ENCODE data around the gene DMRTA1.
"Not testable (repeated sequence)": the region's sequence is repeated elsewhere in the genome, so short reads cannot be mapped to it uniquely, and the experiment has no call there.

The DMRTA1 gene, protein sequence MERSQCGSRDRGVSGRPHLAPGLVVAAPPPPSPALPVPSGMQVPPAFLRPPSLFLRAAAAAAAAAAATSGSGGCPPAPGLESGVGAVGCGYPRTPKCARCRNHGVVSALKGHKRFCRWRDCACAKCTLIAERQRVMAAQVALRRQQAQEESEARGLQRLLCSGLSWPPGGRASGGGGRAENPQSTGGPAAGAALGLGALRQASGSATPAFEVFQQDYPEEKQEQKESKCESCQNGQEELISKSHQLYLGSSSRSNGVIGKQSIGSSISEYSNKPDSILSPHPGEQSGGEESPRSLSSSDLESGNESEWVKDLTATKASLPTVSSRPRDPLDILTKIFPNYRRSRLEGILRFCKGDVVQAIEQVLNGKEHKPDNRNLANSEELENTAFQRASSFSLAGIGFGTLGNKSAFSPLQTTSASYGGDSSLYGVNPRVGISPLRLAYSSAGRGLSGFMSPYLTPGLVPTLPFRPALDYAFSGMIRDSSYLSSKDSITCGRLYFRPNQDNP

DNA sequence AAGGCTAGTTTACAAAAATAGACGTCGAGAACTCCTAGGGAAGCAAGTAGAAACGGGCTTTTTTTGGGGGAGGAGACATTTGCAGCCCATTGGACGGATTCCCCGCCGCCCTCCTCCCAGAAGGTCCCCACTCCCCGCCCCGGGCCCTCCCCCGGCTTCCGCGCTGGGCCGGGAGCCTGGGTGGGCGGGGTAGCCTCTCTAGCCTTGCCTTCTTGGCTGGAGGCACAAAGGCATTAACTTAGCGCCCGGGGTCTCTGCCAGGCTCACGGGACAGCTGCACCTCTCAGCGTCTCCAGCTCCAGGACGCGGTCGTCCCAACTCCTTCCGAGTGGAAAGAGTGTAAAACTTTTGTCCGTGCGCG is at the start of gene DMRTA1:
Gene DMRTA1, plus strand, starts transcription at position 236 of the 361 bp plus-strand sequence. CDS start 242 bp downstream, outside the sequence.
- DNase-seq, result no peak

DNA sequence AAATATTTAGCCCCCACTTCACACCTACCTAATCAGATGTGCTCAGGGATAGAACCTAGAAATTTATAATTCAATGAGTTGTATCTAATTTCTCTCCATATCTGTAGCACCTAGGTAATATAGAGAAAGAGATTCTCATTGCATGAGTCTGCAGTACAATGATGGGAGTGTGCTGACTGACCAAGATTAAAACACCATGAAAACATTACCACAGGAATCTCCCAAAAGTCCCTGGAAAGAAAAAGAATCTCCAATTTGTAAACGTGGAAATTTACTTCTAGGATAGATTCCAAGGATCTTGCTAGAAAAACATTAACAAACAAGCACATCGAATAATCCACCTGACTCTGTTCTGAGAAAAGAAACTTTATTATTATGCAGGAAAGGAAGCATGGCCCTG is 45.0 kb upstream of the DMRTA1 start:
- DNase-seq, result no peak

DNA sequence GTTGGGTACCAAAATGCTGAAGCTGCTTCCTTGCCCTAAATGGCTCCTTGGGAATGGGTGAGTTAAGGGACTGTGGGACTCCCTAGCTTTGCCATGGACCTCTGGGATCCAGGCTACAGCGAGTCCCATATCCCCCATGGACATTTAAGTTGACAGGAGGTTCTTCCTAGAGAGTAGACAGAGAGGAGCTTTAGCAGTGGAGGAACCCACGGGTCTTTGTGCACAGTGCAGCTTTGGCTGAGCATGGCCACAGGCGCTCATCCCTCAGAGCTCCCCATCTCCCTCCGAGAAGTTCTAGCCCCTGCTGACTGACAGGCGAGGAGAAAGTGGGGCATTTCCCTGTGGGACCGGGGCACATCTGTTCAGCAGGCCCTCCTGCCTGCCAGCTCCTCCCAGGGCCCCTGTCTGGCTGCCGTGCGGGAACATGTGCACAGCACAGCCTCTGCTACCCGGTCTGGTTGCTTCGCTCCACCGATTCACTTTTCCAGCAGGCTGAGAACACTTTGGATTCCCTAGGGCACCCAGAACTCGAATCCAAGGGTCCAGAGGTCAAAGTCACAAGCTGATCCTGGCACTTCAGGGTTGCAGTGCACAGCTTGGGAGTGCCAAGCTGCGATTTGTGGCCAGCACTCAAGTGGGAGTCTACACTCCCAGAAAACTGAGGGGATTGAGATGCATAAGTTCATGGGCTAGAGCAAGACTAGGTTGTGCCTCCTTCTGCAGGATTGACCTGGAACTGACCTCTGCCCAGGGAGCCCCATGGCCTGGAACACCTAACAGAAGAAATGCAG is 40.6 kb upstream of the DMRTA1 start:
- DNase-seq, result no peak

DNA sequence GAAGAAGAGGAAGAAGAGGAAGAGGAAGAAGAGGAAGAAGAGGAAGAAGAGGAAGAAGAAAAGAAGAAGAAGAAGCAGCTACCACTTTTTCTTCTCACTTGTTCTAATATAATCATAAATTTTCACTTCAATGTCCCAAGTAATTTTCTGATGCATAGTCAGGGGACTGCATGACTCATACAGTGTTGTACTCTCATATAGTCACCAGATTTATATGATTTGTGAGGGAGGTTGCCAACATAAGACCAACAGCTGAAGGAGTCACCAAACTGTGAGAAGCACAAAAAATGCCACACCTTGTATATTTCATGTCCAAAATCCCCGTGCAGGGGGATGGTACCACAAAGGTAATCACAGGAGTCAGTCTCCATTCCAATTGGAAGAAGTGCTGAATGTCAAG is 32.7 kb upstream of the DMRTA1 start:
- DNase-seq, result no peak

DNA sequence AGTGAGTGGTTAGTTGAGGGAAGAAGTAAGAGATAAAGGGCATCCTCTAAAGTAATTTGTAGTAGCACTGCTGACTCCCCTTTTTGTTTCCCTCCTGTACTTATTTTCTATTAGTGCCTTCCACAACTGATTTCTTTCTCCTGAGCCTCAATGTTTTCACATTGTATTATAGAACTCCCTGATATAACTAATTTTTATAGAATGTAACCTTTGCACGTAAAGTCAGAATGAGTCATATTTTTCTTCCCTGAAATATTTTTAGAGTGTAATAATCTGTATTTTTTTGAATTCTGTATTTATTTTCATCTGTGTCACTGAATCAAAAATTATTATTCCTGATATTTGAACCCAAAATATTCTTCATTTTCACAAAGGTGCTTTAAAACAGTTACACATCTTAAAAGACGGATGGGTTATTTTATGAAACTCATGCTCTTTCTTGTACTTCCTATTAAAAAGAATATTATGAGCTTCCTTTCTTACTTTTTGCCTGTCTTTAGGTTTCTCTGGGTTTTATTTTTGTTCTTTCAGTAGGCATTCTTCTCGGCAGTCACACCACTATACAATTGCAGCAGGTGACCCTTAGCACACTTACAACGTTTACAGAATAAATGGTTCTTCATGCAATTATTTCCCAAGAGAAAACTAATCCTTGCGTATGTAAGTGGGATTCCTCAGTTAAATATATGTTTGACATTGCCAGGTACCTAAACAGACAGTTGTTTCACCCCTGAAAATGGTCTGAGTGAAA is 30.5 kb upstream of the DMRTA1 start:
- no peak for DNase-seq

DNA sequence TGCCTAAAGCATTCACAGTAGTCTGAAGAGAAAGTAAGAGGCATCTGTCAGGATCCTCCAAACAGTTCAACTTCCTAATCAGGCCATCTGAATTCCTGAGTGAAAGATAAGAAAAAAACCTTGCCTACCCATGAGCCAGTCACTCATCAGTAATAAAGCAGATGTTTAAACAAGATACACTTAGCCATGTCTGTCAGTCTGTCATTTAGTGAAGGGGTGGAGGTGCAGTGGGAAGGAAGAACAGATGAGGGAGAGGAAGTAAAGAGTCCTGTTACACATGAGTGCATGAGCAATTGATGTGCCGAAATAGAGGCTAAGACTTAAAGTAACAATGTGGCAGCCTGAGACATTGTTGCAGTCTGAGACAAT is 29.9 kb upstream of the DMRTA1 start:
- no peak for DNase-seq

DNA sequence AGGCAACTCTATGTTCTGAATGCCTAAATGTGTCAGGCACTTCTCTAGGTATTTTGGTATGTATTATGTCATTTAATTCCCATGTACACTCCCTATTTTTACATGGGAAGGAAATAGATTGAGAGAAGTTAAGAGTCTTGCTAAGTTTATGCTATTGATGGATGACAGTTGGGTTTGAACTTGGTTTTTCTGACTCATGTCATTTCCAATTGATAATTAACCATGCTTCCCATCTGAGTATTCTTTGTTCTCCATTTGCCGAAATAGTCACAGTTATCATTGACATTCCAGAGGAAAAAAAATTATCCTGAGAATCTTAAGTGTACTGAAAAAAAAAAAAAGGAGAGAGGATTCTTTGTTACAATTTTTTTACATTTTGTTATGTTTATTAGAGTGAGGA is 23.1 kb upstream of the DMRTA1 start:
- DNase-seq, result no peak

DNA sequence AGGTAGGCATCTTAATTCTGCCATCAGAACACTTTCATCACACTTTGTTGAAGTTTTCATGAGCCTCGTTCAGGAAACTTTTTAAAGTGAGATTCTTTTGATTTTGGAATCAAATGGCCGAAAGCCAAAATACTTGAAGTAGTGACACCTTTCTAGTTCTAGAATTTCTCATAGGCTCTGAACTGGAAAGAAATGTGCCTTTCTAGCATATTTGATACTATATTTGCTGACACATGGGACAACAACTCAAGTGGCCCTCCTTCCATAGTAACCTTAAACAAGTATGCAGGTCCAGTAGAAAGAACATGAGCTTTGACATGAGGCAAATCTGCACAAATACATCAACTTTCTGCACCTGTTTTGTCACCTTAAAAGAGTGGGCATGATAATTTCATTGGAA is 22.0 kb upstream of the DMRTA1 start:
- no peak for DNase-seq

DNA sequence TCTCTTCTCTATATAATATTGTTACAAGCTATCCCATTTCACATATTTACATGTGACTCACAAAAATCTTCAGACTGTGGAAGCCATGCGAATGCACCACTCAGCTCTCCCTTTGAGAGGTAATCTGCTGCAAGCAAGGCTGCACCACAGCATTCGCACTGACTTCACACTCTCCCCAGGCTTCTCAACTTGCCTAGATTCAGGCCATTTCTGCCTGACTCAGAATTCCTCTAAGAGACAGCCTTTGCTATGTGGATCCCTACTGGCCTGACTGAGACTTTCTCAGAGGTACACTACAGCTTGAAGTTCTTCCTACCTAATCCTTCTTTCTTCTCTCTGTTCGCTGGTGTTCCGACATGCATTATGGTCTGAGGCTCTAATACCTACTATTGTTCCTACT is 21.1 kb upstream of the DMRTA1 start:
- no peak for DNase-seq

DNA sequence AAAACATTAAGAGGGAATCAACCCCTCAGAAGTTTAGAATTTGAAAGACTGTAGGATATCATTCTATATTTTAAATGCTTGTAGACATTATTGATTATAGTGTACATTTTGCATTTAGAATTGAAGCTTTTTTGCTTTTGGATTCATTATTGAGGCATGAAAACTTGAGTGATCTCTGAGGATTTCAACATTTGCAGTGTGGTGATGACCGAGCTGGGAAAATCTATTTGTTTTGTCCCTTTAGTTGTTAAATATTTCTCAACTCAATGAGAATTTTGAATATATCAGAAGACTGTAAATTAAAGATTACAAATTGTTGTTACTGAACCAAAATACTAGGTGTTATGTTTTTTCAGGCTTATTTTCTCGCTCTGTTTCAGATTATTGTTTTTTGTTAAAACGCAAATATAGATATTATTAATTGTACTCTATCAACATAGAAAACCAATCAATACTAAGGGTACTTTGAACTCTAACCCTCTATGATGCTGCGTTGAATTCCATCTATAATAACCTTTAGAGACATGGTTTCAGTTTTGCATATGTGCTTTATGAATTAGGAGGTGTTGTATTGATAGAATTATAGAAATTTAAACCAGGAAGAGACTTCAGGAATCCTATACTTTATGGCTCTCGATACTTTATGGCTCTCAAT is 19.3 kb upstream of the DMRTA1 start:
- DNase-seq, result no peak

DNA sequence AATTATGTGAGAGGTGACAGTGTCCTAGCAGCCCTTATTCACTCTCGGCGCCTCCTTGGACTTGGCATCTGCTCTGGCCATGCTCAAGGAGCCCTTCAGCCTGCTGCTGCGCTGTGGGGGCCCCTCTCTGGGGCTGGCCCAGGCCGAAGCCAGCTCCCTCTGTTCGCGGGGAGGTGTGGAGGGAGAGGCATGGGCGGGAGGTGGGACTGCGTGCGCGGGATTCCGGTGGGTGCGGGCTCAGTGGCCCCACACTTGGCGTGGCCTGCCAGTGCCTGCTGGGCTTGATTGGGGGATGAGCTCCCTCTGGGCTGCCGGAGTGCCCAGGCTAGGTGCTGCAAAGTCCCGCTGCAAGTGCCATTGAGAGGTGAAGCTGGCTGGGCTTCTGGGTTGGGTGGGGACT is 12.9 kb upstream of the DMRTA1 start:
- no peak for DNase-seq

DNA sequence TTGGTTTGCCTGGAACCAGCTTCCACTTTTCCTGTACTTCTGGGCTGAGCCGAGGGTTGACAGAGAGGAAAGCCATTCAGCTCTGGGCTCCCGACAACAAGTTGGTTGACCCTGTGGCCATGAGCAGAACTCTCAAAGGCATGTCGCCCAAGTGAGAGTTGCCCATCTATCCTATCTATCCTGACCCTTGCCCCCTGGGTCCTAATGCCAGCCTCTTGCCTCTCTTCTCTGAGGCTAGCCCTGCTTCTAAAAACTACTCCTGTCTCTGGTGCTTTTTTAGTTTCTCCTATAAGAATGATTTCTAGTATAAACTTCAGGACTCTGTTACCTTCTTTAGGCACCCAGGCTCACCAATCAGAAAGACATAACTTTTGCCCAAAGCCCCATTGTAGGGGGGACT is 11.4 kb upstream of the DMRTA1 start:
- DNase-seq, result not testable (repeated sequence)

DNA sequence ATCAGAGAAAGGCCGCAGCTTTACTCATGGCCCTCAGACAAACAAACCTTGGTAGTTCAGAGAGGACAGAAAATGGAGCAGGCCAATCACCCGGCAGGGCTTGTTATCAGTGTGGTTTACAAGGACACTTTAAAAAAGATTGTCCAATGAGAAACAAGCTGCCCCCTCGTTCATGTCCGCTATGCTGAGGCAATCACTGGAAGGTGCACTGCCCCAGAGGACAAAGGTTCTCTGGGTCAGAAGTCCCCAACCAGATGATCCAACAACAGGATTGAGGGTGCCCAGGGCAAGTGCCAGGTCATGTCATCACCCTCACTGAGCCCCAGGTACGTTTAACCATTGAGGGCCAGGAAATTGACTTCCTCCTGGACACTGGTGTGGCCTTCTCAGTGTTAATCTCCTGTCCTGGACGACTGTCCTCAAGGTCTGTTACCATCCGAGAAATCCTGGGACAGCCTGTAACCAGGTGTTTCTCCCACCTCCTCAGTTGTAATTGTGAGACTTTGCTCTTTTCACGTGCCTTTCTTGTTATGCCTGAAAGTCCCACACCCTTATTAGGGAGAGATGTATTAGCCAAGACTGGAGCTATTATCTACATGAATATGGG is 9.1 kb upstream of the DMRTA1 start:
- DNase-seq, result not testable (repeated sequence)

DNA sequence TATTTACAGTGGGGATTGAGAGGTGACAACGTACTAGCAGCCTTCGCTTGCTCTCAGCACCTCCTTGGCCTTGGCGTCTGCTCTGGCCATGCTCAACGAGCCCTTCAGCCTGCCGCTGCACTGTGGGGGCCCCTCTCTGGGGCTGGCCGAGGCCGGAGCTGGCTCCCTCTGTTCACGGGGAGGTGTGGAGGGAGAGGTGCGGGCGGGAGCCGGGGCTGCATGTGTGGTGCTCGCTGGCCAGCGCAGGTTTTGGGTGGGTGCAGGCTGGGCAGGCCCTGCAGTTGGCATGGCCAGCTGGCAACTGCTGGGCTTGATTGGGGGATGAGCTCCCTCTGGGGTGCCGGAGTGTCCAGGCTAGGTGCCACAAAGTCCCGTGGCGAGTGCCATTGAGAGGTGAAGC is 5.8 kb upstream of the DMRTA1 start:
- DNase-seq, result no peak

DNA sequence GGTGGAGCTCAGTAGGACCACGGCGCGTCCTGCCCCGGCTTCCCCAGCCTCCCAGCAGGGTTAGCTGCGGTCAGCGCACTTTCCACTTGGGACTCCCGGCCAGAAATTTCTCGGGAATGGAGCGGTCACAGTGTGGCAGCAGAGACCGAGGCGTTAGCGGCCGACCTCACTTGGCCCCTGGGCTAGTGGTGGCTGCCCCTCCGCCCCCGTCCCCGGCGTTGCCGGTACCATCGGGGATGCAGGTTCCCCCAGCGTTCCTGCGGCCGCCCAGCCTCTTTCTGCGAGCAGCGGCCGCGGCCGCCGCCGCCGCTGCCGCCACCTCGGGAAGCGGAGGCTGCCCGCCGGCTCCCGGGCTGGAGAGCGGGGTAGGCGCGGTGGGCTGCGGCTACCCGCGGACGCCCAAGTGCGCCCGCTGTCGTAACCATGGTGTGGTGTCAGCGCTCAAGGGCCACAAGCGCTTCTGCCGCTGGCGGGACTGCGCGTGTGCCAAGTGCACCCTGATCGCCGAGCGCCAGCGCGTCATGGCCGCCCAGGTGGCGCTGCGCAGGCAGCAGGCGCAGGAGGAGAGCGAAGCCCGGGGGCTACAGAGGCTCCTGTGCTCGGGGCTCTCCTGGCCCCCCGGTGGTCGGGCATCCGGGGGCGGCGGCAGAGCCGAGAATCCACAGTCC is 460 bp downstream of the DMRTA1 start:
- DNase-seq, result peak; percentile 25

DNA sequence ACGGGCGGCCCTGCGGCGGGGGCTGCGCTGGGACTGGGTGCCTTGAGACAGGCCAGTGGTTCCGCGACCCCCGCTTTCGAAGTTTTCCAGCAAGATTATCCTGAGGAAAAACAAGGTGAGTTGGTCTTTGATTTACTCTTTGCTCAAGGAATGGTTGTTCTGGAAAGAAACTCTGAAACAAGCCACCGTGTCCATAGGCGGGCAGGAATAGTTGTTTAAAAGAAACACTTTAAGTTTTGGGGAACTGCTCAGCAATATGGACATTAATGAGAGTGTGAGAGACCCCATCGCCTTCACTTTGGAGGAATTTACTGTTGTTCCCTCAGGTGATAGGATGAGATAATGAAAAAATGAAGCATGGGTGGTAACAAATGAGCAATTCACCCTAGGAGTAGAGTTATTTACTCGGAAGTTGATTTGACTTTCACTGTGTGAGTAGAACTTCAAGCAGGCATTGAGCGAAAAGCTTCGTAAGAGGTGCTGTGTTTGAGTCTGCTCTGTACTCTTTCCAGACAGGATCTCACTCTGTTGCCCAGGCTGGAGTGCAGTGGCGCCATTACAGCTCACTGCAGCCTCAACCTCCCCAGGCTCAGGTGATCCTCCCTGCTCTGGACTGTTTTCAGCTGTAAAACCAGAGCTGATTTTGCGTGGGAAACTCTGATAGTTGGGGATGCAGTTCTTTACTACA is 1.1 kb downstream of the DMRTA1 start:
- DNase-seq, result no peak

DNA sequence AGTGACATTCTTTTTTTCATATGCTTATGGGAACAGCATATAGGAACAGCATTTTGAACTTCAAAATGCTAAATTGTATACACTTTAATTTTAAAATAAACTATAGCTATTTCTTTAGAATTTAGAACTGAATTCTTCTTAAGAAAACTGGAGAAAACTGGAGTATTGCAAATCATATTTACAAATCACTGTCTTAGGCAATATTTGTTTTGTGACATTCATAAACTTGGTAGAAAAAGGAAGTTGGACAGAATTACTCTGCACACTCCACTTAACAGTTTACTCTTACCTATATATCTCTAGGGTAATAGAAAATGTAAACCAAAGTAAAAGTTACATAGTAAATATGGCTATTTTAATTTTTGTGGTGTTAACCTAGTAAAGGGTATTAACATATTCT is 3.1 kb downstream of the DMRTA1 start:
- no peak for DNase-seq

DNA sequence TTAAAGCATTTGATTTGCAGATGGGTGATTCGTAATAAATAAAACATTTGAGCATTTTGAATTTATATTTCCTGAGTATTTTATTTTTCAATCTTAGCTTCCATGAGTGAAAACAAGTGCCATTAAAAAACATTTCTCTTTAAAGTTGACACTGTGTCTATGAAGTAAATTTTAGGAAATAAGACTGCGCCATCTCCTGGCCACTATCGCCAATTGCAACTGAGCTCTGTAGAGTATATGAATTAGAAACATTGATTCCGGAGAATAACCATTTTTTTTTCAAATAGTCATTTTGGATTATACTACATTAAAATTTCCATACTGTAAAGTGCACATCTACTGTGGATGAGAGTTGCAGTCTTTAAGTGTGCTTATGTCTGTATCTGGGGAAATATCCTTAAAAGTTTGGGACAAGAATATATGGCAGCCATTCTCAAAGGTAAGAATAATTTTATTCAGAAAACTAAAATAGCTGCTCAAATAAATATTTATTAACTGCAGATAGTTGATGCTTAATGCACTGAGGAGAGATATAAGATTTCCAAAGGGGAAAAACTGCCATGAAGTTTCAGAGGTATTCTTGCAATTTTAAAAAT is 5.9 kb downstream of the DMRTA1 start:
- peak; percentile 27 for DNase-seq

DNA sequence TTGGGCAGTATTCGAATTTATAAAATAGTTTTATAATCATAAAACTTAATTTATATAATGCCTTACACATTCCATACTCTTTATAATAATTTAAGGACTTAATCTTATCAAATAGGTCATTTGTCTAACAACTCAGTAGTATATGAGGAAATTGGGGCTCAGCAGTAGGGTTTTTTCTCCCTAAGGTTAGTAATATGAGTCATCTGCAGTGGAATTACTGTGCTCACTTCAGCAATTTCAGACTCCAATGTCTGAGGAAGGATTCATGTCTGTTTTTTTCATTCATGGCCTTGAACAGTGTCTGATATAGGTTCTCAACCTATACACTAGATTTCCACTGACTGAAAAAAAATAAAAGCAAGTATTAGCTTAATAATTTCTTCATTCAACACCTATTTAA is 7.4 kb downstream of the DMRTA1 start:
- DNase-seq, result no peak

DNA sequence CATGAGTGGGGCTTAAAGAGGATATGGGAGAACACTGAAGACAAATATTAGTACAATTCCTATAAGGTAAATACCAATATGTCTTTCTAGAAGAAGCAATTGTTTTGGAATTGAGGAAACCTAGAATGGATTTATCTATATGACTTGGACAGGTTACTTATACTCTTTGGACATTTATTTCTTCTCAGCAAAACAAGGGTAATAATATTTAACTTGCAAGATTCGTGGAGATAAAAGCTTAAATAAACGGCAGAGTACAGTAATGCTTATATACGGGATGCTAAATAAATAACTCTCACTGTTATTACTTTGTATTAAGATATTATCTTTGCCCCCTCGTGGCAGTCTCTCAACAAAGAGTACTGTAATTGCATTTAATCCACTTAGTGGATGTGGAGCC is 8.6 kb downstream of the DMRTA1 start:
- no peak for DNase-seq

DNA sequence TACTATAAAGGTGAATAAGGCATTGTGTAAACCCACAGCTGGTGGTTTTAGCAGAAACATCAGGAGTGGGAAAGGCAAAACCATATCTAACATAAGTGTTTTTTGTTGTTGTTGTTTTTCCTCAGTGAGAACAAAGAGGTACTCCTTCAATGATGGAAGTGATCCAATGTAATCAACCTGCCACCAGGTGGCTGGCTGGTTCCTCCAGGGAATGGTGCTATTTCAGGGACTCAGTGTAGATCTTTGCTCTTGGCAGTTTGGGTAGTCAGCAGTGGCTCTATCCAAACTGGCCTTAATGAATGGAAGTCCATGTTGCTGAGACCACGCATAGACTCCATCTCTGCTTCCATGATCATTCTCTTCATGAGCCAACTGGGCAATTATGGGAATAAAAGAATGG is 10.8 kb downstream of the DMRTA1 start:
- DNase-seq, result no peak

All from activated T-cell treated with anti-CD3 and anti-CD28 coated beads, Interleukin-2, amount 50 U/mL, for 1 hour (primary cell).